GM19043 (cell line): ENCODE measurements around the gene DEUP1.

Source experiments
- ATAC-seq: cut with Tn5 transposase; IDR thresholded peaks from one replicate; pipeline ENCODE4 v1.9.1; 2021; ENCODE audit warnings: low read depth; ENCODE audit not compliant: unreplicated experiment

The DEUP1 gene

DNA sequence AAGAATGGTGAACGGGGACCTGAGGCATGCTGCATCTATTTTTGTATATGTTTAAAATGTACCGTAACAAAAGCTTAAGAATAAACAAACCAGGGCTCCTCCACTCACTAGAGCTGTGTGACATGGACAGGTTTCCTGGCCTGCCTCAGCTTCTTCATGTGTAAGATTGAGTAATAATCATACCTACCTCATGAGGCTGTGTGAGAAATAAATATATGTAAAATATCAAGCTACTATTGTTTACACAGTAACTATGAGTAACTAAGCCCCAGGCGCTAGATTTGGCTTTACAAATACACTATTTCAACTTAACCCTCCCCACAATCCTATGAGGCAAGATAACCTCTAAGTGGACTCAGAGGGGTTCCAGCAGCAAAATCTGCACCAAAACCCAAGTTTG, 146.3 kb downstream of the DEUP1 start:
- ATAC-seq, result no peak

DNA sequence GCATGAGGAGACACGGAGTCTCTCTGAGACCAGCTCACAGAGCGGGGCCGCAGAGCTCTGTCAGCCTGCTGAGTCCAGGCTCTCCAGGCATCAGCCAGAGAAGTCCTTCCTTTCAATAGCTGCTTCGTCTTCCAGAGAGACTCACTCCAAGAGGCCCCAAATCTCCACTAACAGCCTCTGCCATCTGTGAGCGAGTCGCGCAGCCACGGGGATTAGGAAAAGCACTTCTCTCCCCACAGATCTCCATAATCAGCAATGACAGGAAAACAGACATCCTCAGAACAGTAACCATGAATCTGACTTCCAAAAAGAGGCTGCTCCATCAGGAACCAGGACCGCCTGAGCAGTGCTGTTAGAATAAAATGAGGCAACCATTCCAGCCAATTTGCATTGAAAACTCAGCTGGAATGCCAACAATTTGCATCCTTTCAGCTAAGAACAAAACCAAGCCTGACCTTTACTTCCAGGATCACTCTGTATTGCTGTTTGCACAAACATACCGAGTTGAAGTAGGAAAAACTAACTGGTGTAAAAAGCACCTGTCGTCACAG, 147.2 kb downstream of the DEUP1 start:
- ATAC-seq, result no peak

DNA sequence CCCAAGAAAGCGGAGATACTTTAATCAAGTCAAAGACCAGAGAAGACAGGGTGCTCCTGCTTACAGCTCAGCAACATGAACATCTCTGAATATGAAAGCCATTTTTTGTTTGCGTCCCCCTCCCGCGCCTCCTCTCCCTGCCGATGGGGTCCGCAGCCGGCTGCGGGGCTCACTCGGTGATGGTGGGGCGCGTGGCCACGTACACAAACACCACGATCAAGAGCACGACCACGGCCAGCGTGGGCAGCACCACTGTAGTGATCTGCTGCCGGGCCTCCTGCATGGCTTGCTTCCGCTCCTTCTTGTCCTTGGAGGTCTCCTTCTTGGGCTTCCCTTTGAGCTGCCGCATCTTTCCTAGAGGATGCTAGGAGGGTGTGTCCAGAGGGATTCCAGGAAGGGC, 148.3 kb downstream of the DEUP1 start:
- ATAC-seq, result no peak

DNA sequence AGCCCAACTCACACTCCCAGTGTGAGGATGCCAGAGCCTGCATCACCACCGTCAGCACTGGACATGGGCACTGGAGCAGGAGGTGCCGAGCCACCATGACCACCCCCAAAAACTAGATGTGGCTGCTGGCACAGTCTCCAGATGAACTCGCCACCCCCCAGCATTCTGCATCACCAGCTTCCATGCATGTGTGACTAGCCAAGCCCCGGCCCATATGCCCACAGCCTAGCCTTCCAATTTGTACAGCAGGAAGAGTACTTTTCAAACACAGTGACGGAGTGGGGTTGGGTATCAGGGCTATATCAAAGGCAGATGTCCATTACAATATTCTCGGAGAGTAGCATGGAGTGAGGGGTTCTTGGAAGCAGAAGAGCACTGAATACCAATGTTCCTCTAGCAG, 149.7 kb downstream of the DEUP1 start:
- ATAC-seq, result no peak

DNA sequence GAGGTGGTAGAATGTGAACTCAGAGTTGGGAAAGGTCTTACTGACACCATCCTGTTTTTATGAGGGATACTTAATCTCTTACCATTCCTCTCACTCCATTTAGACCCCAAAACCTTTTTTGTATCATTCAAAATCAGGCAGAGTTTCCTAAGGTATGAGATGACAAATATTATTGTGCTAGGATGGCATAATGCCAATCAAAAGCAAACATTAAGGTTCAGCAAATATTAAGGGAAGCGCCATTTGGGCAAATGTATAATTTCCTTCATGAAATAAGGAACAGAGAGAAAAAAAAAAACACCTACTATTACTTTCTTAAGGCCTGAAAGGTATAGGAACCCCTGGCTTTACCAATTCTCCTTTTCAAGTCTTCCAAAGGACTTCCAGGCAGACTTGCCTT, 150.2 kb downstream of the DEUP1 start:
- no peak for ATAC-seq

DNA sequence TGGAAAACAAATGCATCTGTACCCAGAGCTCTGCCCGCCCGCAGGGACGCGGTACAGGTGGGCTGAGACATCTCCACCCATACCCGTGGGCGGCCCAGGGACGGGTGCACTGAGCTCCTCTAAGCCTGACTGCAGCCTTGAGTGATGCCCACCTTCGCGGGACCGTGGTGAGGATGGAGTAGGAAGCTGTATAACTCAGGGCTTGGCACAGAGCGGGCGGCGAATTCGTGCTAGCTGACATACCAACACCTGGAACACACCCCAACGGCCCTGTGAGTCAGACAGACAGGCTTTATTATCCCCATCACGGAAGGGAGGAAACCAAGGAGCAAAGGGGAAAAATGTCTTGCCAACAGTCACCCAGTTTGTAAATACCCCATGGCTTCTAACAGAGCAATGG, 150.7 kb downstream of the DEUP1 start:
- ATAC-seq, result no peak

DNA sequence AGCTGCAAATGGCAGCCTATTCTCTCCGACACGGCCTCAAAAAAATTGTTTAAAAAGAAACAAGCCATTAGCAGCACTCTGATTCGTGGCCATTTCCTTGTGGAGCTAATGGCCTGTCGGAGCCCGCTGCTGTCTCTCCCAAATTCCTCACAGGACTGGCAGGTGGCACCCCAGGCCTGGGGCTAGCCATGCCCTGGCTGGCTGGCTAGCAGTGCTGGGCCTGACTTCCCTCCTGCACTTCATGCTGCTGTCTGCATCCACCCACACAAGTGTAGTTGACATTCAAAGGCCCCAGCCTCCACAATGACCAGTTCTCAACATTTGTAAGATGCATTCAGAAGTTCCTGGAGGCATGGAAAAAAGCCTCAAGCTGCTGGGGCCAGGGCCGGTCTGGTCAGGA, 151.2 kb downstream of the DEUP1 start:
- ATAC-seq, result no peak

DNA sequence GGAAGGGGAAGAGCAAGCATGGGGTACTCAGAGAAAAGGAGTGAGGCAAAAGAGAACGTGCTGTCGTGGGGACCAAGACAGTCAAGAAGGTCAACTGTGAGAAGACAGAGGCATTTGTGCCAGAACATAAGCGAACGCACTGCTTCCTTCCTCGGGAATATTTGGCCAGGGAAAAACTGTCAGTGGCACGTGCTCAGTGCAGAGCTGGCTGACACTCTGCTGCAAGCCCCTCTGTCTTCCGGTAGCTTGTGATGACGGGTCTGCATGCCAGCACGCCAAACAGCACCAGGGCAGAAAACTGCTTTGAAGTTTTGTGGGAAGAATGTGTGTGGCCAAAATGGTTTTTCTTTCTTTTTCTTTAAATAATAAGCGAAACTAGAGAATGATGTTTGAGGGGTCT, 152.0 kb downstream of the DEUP1 start:
- no peak for ATAC-seq

DNA sequence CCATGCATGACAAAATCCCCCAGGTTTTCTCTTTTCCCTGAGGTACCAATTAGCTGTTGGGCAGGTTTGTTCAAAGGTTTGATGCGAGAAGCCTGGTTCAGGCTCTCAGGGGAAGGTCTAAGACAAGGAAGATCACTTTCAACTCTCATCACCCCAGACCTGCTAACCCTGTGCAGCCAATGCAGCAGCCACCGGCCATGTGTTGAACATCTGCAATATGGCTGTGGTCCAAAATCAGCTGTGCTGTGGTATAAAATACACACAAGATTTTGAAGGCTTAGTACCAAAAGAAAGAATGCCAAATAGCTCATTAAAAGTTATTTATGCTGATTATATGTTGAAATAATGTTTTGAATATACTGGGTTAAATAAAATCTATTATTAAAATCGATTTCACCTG, 154.2 kb downstream of the DEUP1 start:
- ATAC-seq, result no peak

DNA sequence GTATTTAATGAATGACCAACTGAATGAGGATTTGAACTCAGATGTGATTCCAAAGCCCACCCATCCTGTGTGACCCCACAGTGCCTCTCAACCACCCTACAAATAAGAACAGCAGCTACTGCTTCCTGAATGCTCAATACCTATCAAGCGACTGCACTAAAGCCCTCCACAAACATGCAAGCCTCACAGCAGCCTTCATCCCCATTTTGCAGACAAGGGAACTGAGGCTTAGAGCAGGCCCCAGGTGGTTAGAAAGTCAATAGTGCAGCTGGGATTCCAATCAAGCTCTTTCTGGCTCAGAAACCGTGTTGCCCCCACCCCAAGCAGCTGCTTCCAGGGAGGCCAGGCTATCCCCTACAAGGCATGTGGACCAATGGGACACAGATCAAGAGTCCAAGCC, 155.4 kb downstream of the DEUP1 start:
- no peak for ATAC-seq

DNA sequence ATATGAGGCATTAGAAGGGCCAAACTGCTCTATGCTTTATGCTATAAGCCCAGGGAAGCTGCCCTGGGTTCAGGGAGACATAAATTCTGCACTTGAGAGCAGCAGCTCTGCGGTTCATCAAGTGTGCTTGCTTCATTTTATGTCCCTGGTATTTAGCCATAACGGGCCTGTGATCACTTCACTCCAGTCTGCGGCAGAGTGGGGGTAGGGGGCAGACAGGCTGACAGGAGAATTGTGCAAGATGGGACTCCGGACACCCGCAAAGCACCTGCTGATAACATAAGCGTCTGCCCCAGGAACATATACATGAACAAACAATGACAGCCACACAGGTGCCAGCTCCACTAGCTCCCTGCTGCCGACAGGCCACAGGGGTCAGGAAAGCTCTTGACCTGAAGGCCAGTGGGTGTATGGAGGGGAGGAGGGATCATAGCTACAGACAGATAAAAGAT, 156.5 kb downstream of the DEUP1 start:
- no peak for ATAC-seq
